HUES64 (cell line): Measurements from ENCODE around the gene LONP2.

ENCODE experiments used
- H3K27ac ChIP-seq: 2 replicates; pipeline ENCODE4 v1.7.0; 2013; ENCODE audit warnings: low read depth, low read length, inconsistent platforms
- H3K27me3 ChIP-seq: 2 replicates; pipeline ENCODE4 v1.6.1; 2013; ENCODE audit warnings: mild to moderate bottlenecking, low read length; ENCODE audit not compliant: insufficient read depth
- H3K36me3 ChIP-seq: 2 replicates; pipeline ENCODE4 v1.6.1; 2013; ENCODE audit warnings: mild to moderate bottlenecking, low read length; ENCODE audit not compliant: insufficient read depth
- H3K4me1 ChIP-seq: 2 replicates; pipeline ENCODE4 v1.6.1; 2013; ENCODE audit warnings: mild to moderate bottlenecking, low read length, moderate library complexity; ENCODE audit not compliant: insufficient read depth
- H3K4me3 ChIP-seq: 2 replicates; pipeline ENCODE4 v1.5.1; 2013; ENCODE audit warnings: mild to moderate bottlenecking, low read length, moderate library complexity
- H3K9ac ChIP-seq: 2 replicates; pipeline ENCODE4 v1.6.1; 2013; ENCODE audit warnings: mild to moderate bottlenecking, low read depth, low read length
- H3K9me3 ChIP-seq: 2 replicates; pipeline ENCODE4 v1.6.1; 2013; ENCODE audit warnings: low read depth, low read length; ENCODE audit not compliant: insufficient read depth
- WGBS: fragments of 150-250, 120-280 bp; methylation state at CpG from one replicate; pipeline ENCODE4 v1.1.7; 2013; ENCODE audit warnings: missing lambda C conversion rate; 5-methylcytosine and 5-hydroxymethylcytosine counted together

The LONP2 gene

GRCh38 chr16:48356633-48357376, 112.7 kb downstream of the LONP2 start:
- WGBS: 100% methylated on average over 3 of the region's 4 CpGs
- no peaks in the 10 kb centered on the region for H3K27me3 ChIP-seq
- 0 out of 2 replicates have a peak, but pooled peaks cover 4% of the 10 kb centered on the region for H3K4me1 ChIP-seq
- H3K4me3 ChIP-seq: no peak overlapping the region
- no peak overlapping the region for H3K27ac ChIP-seq
- no peak overlapping the region for H3K9ac ChIP-seq
- no peaks in the 10 kb centered on the region for H3K9me3 ChIP-seq
- peaks cover 33% of the 10 kb centered on the region for H3K36me3 ChIP-seq

DNA sequence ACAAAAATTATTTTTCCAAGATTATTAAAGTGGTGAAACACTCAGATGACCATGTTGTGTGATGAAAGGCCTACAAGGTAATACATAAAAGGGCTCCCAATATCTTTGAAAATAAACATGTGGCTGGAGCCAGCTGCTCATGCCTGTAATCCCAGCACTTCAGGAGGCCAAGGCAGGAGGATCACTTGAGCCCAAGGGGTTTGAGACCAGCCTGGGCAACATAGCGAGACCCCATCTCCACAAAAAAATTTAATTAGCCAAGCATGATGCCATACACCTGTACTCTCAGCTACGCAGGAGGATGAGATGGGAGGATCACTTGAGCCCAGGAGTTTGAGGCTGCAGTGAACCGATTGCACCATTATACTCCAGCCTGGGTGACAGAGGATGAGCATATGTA, 114.3 kb downstream of the LONP2 start:
- H3K9me3 ChIP-seq: no peaks in the 10 kb centered on the region
- 0 out of 2 replicates have a peak, but pooled peaks cover 4% of the 10 kb centered on the region for H3K4me1 ChIP-seq
- peaks cover 31% of the 10 kb centered on the region for H3K36me3 ChIP-seq
- no peaks in the 10 kb centered on the region for H3K27me3 ChIP-seq
- no peak overlapping the region for H3K4me3 ChIP-seq
- WGBS: 97% methylated on average over 3 of the region's 3 CpGs
- H3K9ac ChIP-seq: no peak overlapping the region
- no peak overlapping the region for H3K27ac ChIP-seq

DNA sequence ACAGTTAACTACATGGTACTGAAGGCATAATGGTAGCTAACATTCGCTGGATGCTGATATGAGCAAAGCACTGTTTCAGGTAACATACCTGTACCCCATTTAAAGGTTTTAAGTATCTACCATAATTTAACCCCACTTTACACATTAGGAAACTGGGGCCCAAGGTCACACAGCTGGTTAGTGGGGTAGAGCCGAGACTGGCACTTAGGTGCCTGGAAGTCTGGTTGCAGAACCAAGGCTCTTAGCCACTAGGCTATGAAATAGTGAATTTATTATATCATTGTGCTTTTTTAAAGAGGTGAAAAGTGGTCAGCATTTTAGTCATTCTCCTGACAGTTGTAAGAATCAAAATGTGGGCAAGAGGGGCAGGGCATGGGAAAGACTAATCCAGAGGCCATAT, 115.9 kb downstream of the LONP2 start:
- Histone ChIP-seq H3K4me1 (peaks cover 12% of the 10 kb centered on the region), H3K36me3 (peaks cover 31% of the 10 kb centered on the region), H3K9me3 (no peaks in the 10 kb centered on the region), H3K9ac (no peak overlapping the region), H3K27ac (no peak overlapping the region), H3K27me3 (no peaks in the 10 kb centered on the region), H3K4me3 (no peak overlapping the region)
- 94% methylated on average over 2 of the region's 2 CpGs for WGBS

- peaks cover 18% of the 10 kb centered on the region for H3K4me1 ChIP-seq
- H3K9me3 ChIP-seq: no peaks in the 10 kb centered on the region
- H3K27me3 ChIP-seq: no peaks in the 10 kb centered on the region
- WGBS: 94% methylated on average over 3 of the region's 3 CpGs
- H3K4me3 ChIP-seq: no peak overlapping the region
- no peak overlapping the region for H3K9ac ChIP-seq
- no peak overlapping the region for H3K27ac ChIP-seq
- peaks cover 29% of the 10 kb centered on the region for H3K36me3 ChIP-seq
Measured at GRCh38 chr16:48361012-48361411, 116.9 kb downstream of the LONP2 start.

DNA sequence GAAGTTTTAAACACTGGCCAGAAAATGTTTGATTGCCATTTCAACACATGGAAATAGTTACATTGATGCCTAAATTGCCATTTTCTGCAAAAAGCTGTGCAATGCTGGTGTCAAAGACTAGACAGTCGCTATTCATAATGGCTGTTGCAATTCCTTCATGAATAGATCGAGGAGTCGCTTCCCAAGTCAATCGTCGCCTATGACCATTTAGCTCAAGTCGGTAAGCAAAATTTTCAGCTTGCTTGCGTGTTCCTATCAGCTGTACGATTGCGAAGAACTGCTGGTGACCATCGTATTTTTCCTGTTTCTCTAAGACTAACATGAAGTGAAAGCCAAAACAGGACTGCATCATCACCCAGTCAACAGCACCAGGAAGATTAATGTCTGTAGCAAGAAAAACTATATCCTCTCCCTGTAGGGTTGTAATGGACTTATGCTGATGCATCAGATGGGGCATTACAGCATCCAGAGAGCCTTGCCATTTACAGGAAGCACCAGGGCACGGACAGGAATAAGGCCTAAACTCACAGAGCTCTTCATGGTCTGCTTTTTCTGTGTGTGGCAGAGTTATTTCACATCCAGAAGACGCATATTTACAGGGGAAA, 117.5 kb downstream of the LONP2 start:
- H3K27ac ChIP-seq: no peak overlapping the region
- 96% methylated on average over 12 of the region's 12 CpGs for WGBS

GRCh38 chr16:48365025-48365600, 121.0 kb downstream of the LONP2 start:
- Histone ChIP-seq H3K36me3 (peaks cover 17% of the 10 kb centered on the region), H3K4me1 (peaks cover 30% of the 10 kb centered on the region), H3K9me3 (no peaks in the 10 kb centered on the region), H3K27ac (peak overlapping the region; percentile 73; the same call in 1 of the 2 replicates), H3K4me3 (peak overlapping the region; percentile 72), H3K27me3 (no peaks in the 10 kb centered on the region), H3K9ac (peak overlapping the region; percentile 53)
- 58% methylated on average over 15 of the region's 15 CpGs for WGBS

More for the DNA sequence above, 117.5 kb downstream of the LONP2 start:
- Histone ChIP-seq H3K4me1 (peaks cover 21% of the 10 kb centered on the region), H3K27me3 (no peaks in the 10 kb centered on the region), H3K4me3 (no peak overlapping the region), H3K9me3 (no peaks in the 10 kb centered on the region), H3K9ac (no peak overlapping the region), H3K36me3 (peaks cover 25% of the 10 kb centered on the region)

DNA sequence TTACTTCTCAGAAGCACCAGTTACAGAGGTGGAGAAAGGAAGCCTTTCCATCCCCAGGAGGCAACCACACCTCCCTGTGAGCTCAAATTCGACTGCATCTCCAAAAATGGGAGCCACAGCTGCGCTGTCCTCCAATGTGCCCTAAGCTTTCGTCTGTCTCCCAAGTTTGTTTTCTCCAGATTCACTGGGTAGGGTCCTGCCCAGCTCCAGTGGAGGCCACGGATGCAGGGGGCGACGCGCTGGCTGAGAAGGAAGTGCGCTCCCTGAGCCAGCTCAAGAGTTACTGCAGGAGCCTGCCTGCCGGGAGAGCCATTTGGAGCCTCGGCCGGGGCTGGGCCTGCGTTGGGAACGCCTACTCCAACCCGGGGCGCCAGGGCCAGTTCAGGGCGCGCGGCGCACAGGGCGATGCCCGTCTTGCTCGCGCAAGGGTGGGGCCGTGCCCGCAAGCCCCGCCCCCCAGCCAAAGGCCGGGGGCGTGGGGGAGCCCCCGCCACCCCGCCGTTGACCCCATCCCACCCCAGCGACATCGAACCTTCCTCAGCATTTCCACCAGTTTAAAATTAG, 121.6 kb downstream of the LONP2 start:
- Histone ChIP-seq H3K4me1 (peaks cover 31% of the 10 kb centered on the region), H3K9ac (peak overlapping the region; percentile 75), H3K27ac (peak overlapping the region; percentile 83; the same call in 1 of the 2 replicates), H3K27me3 (no peaks in the 10 kb centered on the region), H3K9me3 (no peaks in the 10 kb centered on the region), H3K4me3 (peak overlapping the region; percentile 72), H3K36me3 (peaks cover 17% of the 10 kb centered on the region)
- 1% methylated on average over 33 of the region's 33 CpGs for WGBS

DNA sequence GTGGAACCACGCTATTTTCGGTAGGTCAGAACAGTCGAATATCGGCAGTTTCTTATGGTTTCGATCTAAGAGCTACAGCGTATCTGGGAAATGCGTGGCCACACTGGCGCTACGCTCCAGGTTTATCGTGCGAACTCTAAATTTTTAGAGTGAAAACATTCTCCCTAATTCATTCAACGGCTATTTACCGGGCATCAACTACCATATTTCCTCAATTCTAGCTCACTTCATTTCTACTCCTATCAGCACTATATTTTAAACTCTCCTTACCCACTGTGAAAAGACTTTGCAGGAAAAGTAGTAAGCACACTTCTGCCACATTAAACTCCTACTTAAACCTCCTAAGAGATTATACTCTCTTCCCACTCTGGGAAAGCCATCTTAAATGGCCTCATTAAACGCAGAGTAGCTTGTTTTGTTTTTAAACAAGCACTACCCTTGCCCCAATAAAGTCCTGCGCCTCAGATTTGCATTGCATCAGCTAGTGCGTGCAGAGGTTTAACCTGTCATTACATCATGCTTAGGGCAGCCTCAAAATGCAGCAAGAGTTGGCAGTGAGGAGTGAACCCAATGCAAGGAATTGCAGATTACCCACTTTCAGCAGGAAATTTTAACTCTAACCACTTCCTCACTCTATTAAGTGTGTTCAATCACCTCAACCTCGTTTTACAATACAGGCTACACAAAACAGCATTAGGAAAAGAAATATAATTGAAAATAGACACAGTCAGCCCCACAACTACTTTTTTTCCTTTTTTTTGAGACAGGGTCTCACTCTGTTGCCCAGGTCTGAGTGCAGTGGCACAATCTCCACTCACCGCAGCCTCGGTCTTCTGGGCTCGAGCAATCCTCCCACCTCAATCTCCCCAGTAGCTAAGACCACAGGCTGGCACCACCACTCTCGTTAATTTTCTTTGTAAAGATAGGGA, 122.3 kb downstream of the LONP2 start:
- Histone ChIP-seq H3K9me3 (no peaks in the 10 kb centered on the region), H3K27ac (peak overlapping the region; percentile 83; the same call in 1 of the 2 replicates), H3K4me1 (peaks cover 28% of the 10 kb centered on the region), H3K9ac (peak overlapping the region; percentile 75), H3K27me3 (no peaks in the 10 kb centered on the region), H3K36me3 (peaks cover 12% of the 10 kb centered on the region), H3K4me3 (peak overlapping the region; percentile 72)
- 18% methylated on average over 21 of the region's 21 CpGs for WGBS

- Histone ChIP-seq H3K4me3 (no peak overlapping the region), H3K27me3 (no peaks in the 10 kb centered on the region), H3K9ac (no peak overlapping the region), H3K36me3 (peaks cover 1% of the 10 kb centered on the region; the same call in 1 of the 2 replicates), H3K4me1 (peaks cover 30% of the 10 kb centered on the region), H3K9me3 (no peaks in the 10 kb centered on the region), H3K27ac (no peak overlapping the region; the same call in 1 of the 2 replicates)
- 94% methylated on average over 1 of the region's 2 CpGs for WGBS
Measured at GRCh38 chr16:48367441-48368049, 123.4 kb downstream of the LONP2 start.

GRCh38 chr16:48369765-48370164, 125.7 kb downstream of the LONP2 start:
- H3K27me3 ChIP-seq: no peaks in the 10 kb centered on the region
- no peak overlapping the region for H3K27ac ChIP-seq
- peaks cover 46% of the 10 kb centered on the region for H3K4me1 ChIP-seq
- H3K9me3 ChIP-seq: no peaks in the 10 kb centered on the region
- H3K36me3 ChIP-seq: no peaks in the 10 kb centered on the region
- H3K9ac ChIP-seq: no peak overlapping the region
- no peak overlapping the region for H3K4me3 ChIP-seq
- 100% methylated on average over 1 of the region's 1 CpG for WGBS
